RWPE1 (cell line): ENCODE results near the gene COL19A1.
"Not testable (repeated sequence)": the region's sequence is repeated elsewhere in the genome, so short reads cannot be mapped to it uniquely, and the experiment has no call there.

ENCODE experiments used
- CTCF ChIA-PET: fragments of 350-600 bp; sonication (Branson Sonifier 250); formaldehyde crosslinking; extraction: SDS; loops from one replicate; lab custom pipeline; 2021; lab: Yijun Ruan, JAX
- POLR2A ChIA-PET: fragments of 400-600 bp; formaldehyde crosslinking; extraction: SDS; loops from one replicate; lab custom pipeline; 2020; ENCODE audit warnings: antibody characterized with exemption; ENCODE audit not compliant: low non-redundant PET; lab: Yijun Ruan, JAX
- DNase-seq: peaks from one replicate; pipeline ENCODE4 v3.0.0; 2012; ENCODE audit warnings: low spot score
- H3K27ac ChIP-seq: fragments of 450-650 bp; 2 replicates; pipeline ENCODE4 v1.5.1; 2017
- CTCF ChIP-seq: fragments of 450-650 bp; conservative IDR thresholded peaks from 2 replicates; pipeline ENCODE4 v1.5.1; 2017; ENCODE audit warnings: low read depth, mild to moderate bottlenecking

Gene COL19A1

DNA sequence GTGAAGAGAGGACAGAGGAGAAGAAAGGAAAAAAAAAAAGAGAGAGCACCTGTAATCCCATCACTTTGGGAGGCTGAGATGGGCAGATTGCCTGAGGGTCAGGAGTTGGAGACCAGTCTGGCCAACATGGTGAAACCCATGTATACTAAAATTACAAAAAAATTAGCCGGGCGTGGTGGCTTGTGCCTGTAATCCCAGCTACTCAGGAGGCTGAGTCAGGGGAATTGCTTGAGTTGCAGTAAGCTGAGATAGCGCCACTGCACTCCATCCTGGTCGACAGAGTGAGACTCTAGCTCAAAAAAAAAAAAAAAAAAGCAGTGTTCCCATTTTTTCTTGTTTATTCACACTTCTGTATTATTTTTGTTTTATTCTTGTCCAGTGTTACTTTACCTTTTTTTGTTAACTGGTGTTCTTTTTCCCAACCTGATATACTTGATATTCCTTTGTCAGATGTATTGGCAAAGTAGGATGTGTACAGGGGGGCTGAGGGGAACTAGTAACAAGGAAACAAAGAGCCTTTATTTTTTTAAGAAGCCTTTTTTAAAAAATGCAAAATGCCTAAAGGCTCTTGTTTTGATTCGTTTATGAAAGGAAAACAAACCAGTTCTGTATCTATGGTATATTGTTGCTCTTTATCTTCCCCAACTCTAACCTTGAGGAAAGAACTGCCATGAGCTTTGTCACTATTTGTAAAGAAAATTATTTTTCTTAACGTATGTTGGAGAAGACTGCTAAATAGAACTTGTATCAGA, 22.3 kb downstream of the COL19A1 start:
- no peak for DNase-seq
- ChIA-PET POLR2A (no interaction called here), CTCF (no interaction called here)
- no peak for TF ChIP-seq CTCF
- H3K27ac ChIP-seq: no peak overlapping the region

GRCh38 chr6:69889234-69889974, 23.0 kb downstream of the COL19A1 start:
- DNase-seq, POLR2A ChIA-PET, H3K27ac ChIP-seq: not testable (repeated sequence)
- CTCF ChIA-PET: interaction anchor here (0.6 to 0.7 kb wide), 2 partner anchors 16 kb away, joined by 3 to 4 read pairs; no protein-coding TSS in a partner anchor

DNA sequence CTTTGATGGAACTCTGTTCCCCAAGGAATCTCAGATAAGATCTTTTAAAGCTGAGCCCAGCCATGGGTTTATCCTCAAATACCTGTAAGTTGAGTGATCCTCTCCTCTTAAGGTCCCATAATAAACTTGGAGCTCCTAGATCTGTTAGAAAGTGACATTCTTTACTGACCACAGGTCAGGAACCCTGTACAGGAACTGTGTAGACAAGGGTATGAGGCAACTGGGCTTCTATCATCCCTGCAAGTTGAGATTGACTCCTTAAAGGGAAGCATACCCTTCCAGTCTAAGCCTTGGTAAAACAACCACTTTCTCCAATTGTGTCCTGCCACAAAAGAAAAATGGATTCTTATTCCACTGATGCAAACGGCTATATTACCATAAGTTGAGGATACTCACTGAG, 26.2 kb downstream of the COL19A1 start:
- H3K27ac ChIP-seq, DNase-seq, POLR2A ChIA-PET: not testable (repeated sequence)
- CTCF ChIA-PET: interaction anchor here (0.6 kb wide), 1 partner anchor 273 kb away, joined by 4 read pairs; no protein-coding TSS in a partner anchor

DNA sequence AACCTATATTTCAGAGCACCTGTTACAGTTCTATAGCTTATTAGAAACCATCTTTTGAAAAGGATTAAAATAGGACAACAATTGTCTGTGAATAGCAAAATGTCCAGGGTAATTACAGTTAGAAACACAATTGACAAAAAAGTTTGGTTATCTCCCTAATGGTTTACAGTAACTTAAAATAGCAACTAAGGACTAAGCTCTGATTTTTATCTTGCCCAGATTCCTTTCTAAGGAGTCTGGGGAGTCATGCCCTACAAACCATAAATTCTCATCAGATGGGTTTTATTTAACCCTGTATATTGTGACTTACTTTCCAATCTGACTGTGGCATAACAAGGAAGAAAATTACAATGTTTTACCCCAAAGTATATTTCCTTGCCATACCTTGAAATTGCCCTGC, 26.9 kb downstream of the COL19A1 start:
- POLR2A ChIA-PET, DNase-seq, H3K27ac ChIP-seq, CTCF ChIA-PET: not testable (repeated sequence)

- H3K27ac ChIP-seq: peak overlapping the region; percentile 65
- ChIA-PET CTCF (interaction anchor here (0.6 kb wide), 1 partner anchor 113 kb away, joined by 3 read pairs; no protein-coding TSS in a partner anchor), POLR2A (no interaction called here)
- peak; percentile 18 for DNase-seq
- no peak for TF ChIP-seq CTCF
These were observed 28.4 kb downstream of the COL19A1 start for GRCh38 chr6:69894578-69895347.

GRCh38 chr6:69895396-69895795, 29.0 kb downstream of the COL19A1 start:
- no peak for DNase-seq
- CTCF ChIA-PET: no interaction called here
- TF ChIP-seq CTCF: no peak
- H3K27ac ChIP-seq: peak overlapping the region; percentile 65
- POLR2A ChIA-PET: no interaction called here

DNA sequence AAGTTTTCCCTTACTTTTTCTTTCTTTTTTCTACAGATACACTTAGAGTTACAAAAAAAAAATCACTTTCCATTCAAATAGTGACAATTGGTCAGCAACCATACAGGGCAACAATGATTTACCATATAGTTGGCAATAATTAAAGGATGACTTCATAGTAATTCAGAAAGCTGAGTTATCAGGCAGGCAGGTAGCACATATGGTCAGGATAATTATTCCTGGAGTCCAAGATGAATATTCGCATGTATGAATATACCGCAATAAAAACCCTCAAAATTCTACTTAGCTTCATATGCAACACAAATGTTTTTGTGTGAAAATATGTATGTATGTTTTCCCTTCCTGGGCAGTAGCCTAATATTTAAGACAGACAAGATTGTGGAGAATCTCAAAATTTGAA, 34.5 kb downstream of the COL19A1 start:
- ChIA-PET CTCF (no interaction called here), POLR2A (no interaction called here)
- no peak overlapping the region for H3K27ac ChIP-seq
- TF ChIP-seq CTCF: no peak
- DNase-seq: no peak
